Mesothelial cell of epicardium (in vitro differentiated cells): Measurements from ENCODE around the gene TCN1. TPM values are rescaled to one million over a fixed set of nuclear protein-coding genes. Genes with fewer than 3 reads are reported as not detected.

Experiments used
- DNase-seq, 2 experiments: peaks; one replicate each; pipeline ENCODE4 v3.0.0; 2021; ENCODE audit warnings: low spot score in 2 of 2; ENCODE audit not compliant: unreplicated experiment in 2 of 2
- H3K27ac Mint-ChIP-seq: 2 replicates; pipeline ENCODE4 v1.8.0; 2021; ENCODE audit warnings: mixed read lengths
- H3K27me3 Mint-ChIP-seq: 2 replicates; pipeline ENCODE4 v1.8.0; 2021; ENCODE audit warnings: low read depth, mixed read lengths
- H3K36me3 Mint-ChIP-seq: 2 replicates; pipeline ENCODE4 v1.8.0; 2021; ENCODE audit warnings: mixed read lengths
- H3K4me1 Mint-ChIP-seq: 2 replicates; pipeline ENCODE4 v1.8.0; 2021; ENCODE audit warnings: mixed read lengths
- H3K4me3 Mint-ChIP-seq: 2 replicates; pipeline ENCODE4 v1.8.0; 2021; ENCODE audit warnings: mild to moderate bottlenecking, moderate library complexity, mixed read lengths
- H3K9me3 Mint-ChIP-seq: 2 replicates; pipeline ENCODE4 v1.8.0; 2021; ENCODE audit warnings: mixed read lengths
- CTCF ChIP-seq: fragments of 200-600 bp; sonication (generic); IDR thresholded peaks from one replicate; pipeline ENCODE4 v1.5.0; 2021; ENCODE audit warnings: antibody characterized with exemption; ENCODE audit not compliant: unreplicated experiment
- total RNA-seq: library from RNA; stranded (reverse); gene quantifications from 3 replicates; pipeline ENCODE4 v1.2.1, GENCODE V29; 2021

The TCN1 gene
- total RNA-seq, 1 donor from 2014 or later, result not detected

GRCh38 chr11:59878575-59878974 is 12.3 kb upstream of the TCN1 start, which contains the start of gene OOSP3:
Gene OOSP3, plus strand, starts transcription at chr11:59878782. Its CDS starts 27 bp downstream, at chr11:59878809.
- Mint-ChIP-seq H3K9me3 (no peaks in the 10 kb centered on the region), H3K4me3 (no peak within 1 kb of the TSS), H3K27me3 (no peaks in the 10 kb centered on the region), H3K4me1 (no peaks in the 10 kb centered on the region), H3K36me3 (no peaks in the 10 kb centered on the region), H3K27ac (no peak within 1 kb of the TSS)
- TF ChIP-seq CTCF, result no peak
- DNase-seq, result no peak

GRCh38 chr11:59877784-59878183 is 11.5 kb upstream of the TCN1 start:
- no peak overlapping the region for H3K4me3 Mint-ChIP-seq
- DNase-seq, result no peak
- H3K36me3 Mint-ChIP-seq, result no peaks in the 10 kb centered on the region
- H3K4me1 Mint-ChIP-seq, result no peaks in the 10 kb centered on the region
- TF ChIP-seq CTCF, result no peak
- H3K27me3 Mint-ChIP-seq, result no peaks in the 10 kb centered on the region
- no peak overlapping the region for H3K27ac Mint-ChIP-seq
- no peaks in the 10 kb centered on the region for H3K9me3 Mint-ChIP-seq

GRCh38 chr11:59877325-59877724 is 11.0 kb upstream of the TCN1 start:
- no peak overlapping the region for H3K27ac Mint-ChIP-seq
- no peaks in the 10 kb centered on the region for H3K36me3 Mint-ChIP-seq
- no peaks in the 10 kb centered on the region for H3K4me1 Mint-ChIP-seq
- H3K4me3 Mint-ChIP-seq, result no peak overlapping the region
- no peaks in the 10 kb centered on the region for H3K9me3 Mint-ChIP-seq
- DNase-seq, result no peak
- TF ChIP-seq CTCF, result no peak
- no peaks in the 10 kb centered on the region for H3K27me3 Mint-ChIP-seq

- Mint-ChIP-seq H3K9me3 (peaks cover 8% of the 10 kb centered on the region), H3K27me3 (no peaks in the 10 kb centered on the region), H3K27ac (no peak overlapping the region), H3K4me3 (no peak overlapping the region), H3K36me3 (no peaks in the 10 kb centered on the region), H3K4me1 (no peaks in the 10 kb centered on the region)
- DNase-seq, result no peak
- no peak for TF ChIP-seq CTCF
Measured at GRCh38 chr11:59875856-59876519, 9.7 kb upstream of the TCN1 start.

GRCh38 chr11:59872076-59872475 is 5.8 kb upstream of the TCN1 start:
- Mint-ChIP-seq H3K4me1 (no peaks in the 10 kb centered on the region), H3K27me3 (no peaks in the 10 kb centered on the region), H3K27ac (no peak overlapping the region), H3K36me3 (no peaks in the 10 kb centered on the region), H3K4me3 (no peak overlapping the region), H3K9me3 (peaks cover 27% of the 10 kb centered on the region)
- DNase-seq, result no peak
- TF ChIP-seq CTCF, result no peak
